HepG2 (cell line): Measurements from ENCODE around the gene TFDP1. TPM values are rescaled to one million over a fixed set of nuclear protein-coding genes. Genes with fewer than 3 reads are reported as not detected.

Experiments used
- GMEB1 ChIP-seq: sonication (generic); formaldehyde crosslinking; IDR thresholded peaks from 2 replicates; pipeline ENCODE4 v1.5.1; 2020; ENCODE audit warnings: missing genetic modification reagents, mild to moderate bottlenecking, borderline replicate concordance
- GPN1 ChIP-seq: sonication (generic); formaldehyde crosslinking; IDR thresholded peaks from 2 replicates; pipeline ENCODE4 v1.5.1; 2020; ENCODE audit warnings: missing genetic modification reagents, borderline replicate concordance
- HNRNPLL ChIP-seq: fragments of 200-400 bp; formaldehyde crosslinking; IDR thresholded peaks from 2 replicates; pipeline ENCODE4 v1.6.1; 2017; ENCODE audit warnings: mild to moderate bottlenecking, low read depth, low read length; ENCODE audit not compliant: poor library complexity, severe bottlenecking
- PAX8 ChIP-seq: sonication (generic); formaldehyde crosslinking; IDR thresholded peaks from 2 replicates; pipeline ENCODE4 v1.8.0; 2022; ENCODE audit warnings: mild to moderate bottlenecking, missing genetic modification reagents, borderline replicate concordance
- POGZ ChIP-seq: sonication (generic); formaldehyde crosslinking; IDR thresholded peaks from 2 replicates; pipeline ENCODE4 v1.4.0; 2020; ENCODE audit warnings: mild to moderate bottlenecking, missing genetic modification reagents
- SALL1 ChIP-seq: sonication (generic); formaldehyde crosslinking; IDR thresholded peaks from 2 replicates; pipeline ENCODE4 v1.8.0; 2022; ENCODE audit warnings: mild to moderate bottlenecking, missing genetic modification reagents
- SOX5 ChIP-seq: IDR thresholded peaks from 2 replicates; pipeline ENCODE4 v1.6.1; 2016; ENCODE audit warnings: borderline replicate concordance
- U2AF1 ChIP-seq: fragments of 200-400 bp; formaldehyde crosslinking; optimal IDR thresholded peaks from 2 replicates; pipeline ENCODE3; 2017; ENCODE audit warnings: mild to moderate bottlenecking, low read depth, low read length
- ZMAT5 ChIP-seq: sonication (generic); formaldehyde crosslinking; IDR thresholded peaks from 2 replicates; pipeline ENCODE4 v1.5.0; 2020; ENCODE audit warnings: mild to moderate bottlenecking, low read depth, missing genetic modification reagents, borderline replicate concordance
- ZNF547 ChIP-seq: sonication (generic); formaldehyde crosslinking; IDR thresholded peaks from 2 replicates; pipeline ENCODE4 v1.5.1; 2020; ENCODE audit warnings: mild to moderate bottlenecking, missing genetic modification reagents
- ZNF564 ChIP-seq: sonication (generic); formaldehyde crosslinking; IDR thresholded peaks from 2 replicates; pipeline ENCODE4 v1.8.1; 2023; ENCODE audit warnings: mild to moderate bottlenecking, missing genetic modification reagents
- ZSCAN25 ChIP-seq: sonication (generic); formaldehyde crosslinking; IDR thresholded peaks from 2 replicates; pipeline ENCODE4 v1.8.0; 2022; ENCODE audit warnings: mild to moderate bottlenecking, missing genetic modification reagents
- polyA plus RNA-seq, 8 experiments: library from polyadenylated mRNA; depleted of rRNA in 3 of 8; stranded (reverse) in 7 of 8; unstranded in 1 of 8; fragments of >200 nt; fragmentation: Illumina TruSeq in 4 of 8; extraction: Trizol in 4 of 8; gene quantifications; 2 replicates each; pipeline versions ENCODE4 v1.2.1 to v1.2.3, GENCODE V29; 2011 to 2016; ENCODE audit warnings: low read depth in 4 of 8, missing spikeins in 1 of 8, mixed read lengths in 1 of 8; ENCODE audit not compliant: insufficient read depth in 1 of 8
- total RNA-seq, 5 experiments: library from RNA; depleted of rRNA; stranded (reverse); fragments of >200 nt; fragmentation: Illumina TruSeq; extraction: Trizol; gene quantifications; 2 replicates each; pipeline ENCODE4 v1.2.3, GENCODE V29; 2016; ENCODE audit warnings: low read depth in 1 of 5
- TF ChIP-seq, protein P1 (sequence below), 2 experiments: sonication (generic) in 1 of 2; formaldehyde crosslinking in 1 of 2; IDR thresholded peaks; 2 replicates each; pipeline versions ENCODE4 v1.6.1 to v1.9.0; 2014 to 2022; ENCODE audit warnings: antibody characterized with exemption in 1 of 2, borderline replicate concordance in 1 of 2, inconsistent platforms in 1 of 2, low read depth in 1 of 2, missing genetic modification reagents in 1 of 2
- TF ChIP-seq, protein P2 (sequence below): sonication (generic); formaldehyde crosslinking; IDR thresholded peaks from 2 replicates; pipeline ENCODE4 v1.5.0; 2020; ENCODE audit warnings: mild to moderate bottlenecking, missing genetic modification reagents
- TF ChIP-seq, protein P3 (sequence below): sonication (generic); formaldehyde crosslinking; conservative IDR thresholded peaks from 2 replicates; pipeline ENCODE4 v1.4.0; 2020; ENCODE audit warnings: missing genetic modification reagents

The TFDP1 gene
- total and polyA plus RNA-seq, 2 of the 13 experiments (the other 11 are each of a cell fraction or from before 2014, with no cell fraction given): 38.0 to 84.2 TPM

DNA sequence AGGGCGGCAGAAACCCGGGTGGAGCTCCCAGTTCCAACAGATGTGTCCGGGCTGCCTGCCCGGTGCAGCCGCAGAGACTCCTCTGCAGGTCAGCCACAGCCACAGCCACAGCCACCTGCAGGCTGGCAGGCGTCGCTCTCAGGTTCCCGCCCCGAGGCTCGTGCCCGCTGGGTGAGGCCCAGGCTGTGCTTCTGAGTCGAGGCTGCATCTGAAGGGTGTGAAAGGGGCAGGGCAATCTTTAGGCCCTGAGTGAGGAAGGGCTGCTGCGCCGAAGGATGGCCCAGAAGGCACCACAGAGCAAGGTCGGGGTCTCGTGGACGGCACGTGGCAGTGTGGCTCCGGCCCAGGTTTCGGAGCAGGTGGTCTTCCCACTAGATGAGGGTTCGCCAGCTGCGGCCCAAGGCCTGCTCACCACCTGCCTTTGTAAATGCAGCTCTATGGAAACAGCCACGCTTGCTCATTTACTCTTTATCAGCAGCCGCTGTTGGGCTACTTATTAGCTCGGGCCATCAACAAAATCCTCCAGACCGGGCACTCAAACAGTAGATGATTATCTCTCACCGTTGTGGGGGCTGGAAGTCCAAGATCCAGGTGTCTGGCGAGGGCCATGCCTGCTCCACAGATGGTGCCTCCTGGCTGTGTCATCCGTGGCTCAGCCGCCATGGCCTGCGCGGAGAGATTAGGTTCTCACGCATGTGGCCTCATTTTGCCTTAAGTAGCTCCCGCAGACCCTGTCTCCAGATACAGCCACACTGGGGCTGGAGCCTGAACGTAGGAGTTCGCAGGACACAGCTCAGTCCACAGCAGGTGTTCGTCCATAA lies 40.3 kb upstream of the TFDP1 start (continued):
- TF ChIP-seq, protein P1, sequence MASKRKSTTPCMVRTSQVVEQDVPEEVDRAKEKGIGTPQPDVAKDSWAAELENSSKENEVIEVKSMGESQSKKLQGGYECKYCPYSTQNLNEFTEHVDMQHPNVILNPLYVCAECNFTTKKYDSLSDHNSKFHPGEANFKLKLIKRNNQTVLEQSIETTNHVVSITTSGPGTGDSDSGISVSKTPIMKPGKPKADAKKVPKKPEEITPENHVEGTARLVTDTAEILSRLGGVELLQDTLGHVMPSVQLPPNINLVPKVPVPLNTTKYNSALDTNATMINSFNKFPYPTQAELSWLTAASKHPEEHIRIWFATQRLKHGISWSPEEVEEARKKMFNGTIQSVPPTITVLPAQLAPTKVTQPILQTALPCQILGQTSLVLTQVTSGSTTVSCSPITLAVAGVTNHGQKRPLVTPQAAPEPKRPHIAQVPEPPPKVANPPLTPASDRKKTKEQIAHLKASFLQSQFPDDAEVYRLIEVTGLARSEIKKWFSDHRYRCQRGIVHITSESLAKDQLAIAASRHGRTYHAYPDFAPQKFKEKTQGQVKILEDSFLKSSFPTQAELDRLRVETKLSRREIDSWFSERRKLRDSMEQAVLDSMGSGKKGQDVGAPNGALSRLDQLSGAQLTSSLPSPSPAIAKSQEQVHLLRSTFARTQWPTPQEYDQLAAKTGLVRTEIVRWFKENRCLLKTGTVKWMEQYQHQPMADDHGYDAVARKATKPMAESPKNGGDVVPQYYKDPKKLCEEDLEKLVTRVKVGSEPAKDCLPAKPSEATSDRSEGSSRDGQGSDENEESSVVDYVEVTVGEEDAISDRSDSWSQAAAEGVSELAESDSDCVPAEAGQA (IDR thresholded peaks at IDR 0.05; ENCODE audit: low read depth): peak; percentile 46; the same call in 1 of the 2 replicates
- TF ChIP-seq, protein P1 (CRISPR knock-in tag; IDR thresholded peaks at IDR 0.05; ENCODE audit: borderline replicate concordance): no peak
- no peak for TF ChIP-seq GPN1 (CRISPR knock-in tag)
- TF ChIP-seq, protein P2, sequence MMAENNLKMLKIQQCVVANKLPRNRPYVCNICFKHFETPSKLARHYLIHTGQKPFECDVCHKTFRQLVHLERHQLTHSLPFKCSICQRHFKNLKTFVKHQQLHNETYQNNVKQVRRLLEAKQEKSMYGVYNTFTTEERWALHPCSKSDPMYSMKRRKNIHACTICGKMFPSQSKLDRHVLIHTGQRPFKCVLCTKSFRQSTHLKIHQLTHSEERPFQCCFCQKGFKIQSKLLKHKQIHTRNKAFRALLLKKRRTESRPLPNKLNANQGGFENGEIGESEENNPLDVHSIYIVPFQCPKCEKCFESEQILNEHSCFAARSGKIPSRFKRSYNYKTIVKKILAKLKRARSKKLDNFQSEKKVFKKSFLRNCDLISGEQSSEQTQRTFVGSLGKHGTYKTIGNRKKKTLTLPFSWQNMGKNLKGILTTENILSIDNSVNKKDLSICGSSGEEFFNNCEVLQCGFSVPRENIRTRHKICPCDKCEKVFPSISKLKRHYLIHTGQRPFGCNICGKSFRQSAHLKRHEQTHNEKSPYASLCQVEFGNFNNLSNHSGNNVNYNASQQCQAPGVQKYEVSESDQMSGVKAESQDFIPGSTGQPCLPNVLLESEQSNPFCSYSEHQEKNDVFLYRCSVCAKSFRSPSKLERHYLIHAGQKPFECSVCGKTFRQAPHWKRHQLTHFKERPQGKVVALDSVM: no peak
- 0 out of 2 replicates have a peak, but pooled peaks have one; percentile 50 for TF ChIP-seq SALL1
- no peak for TF ChIP-seq ZSCAN25 (CRISPR knock-in tag)
- no peak; the same call in 1 of the 2 replicates for TF ChIP-seq SOX5 (CRISPR knock-in tag)
- peak; percentile 90; the same call in 1 of the 2 replicates for TF ChIP-seq ZNF564 (CRISPR knock-in tag)
- TF ChIP-seq ZMAT5 (CRISPR knock-in tag): no peak
- TF ChIP-seq, protein P3, sequence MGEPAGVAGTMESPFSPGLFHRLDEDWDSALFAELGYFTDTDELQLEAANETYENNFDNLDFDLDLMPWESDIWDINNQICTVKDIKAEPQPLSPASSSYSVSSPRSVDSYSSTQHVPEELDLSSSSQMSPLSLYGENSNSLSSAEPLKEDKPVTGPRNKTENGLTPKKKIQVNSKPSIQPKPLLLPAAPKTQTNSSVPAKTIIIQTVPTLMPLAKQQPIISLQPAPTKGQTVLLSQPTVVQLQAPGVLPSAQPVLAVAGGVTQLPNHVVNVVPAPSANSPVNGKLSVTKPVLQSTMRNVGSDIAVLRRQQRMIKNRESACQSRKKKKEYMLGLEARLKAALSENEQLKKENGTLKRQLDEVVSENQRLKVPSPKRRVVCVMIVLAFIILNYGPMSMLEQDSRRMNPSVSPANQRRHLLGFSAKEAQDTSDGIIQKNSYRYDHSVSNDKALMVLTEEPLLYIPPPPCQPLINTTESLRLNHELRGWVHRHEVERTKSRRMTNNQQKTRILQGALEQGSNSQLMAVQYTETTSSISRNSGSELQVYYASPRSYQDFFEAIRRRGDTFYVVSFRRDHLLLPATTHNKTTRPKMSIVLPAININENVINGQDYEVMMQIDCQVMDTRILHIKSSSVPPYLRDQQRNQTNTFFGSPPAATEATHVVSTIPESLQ: no peak
- TF ChIP-seq PAX8 (CRISPR knock-in tag): no peak
- no peak for TF ChIP-seq POGZ (CRISPR knock-in tag)
- 0 out of 2 replicates have a peak, but pooled peaks have one; percentile 38 for TF ChIP-seq ZNF547 (CRISPR knock-in tag)
- peak; percentile 18 for TF ChIP-seq HNRNPLL
- peak; percentile 49; the same call in 1 of the 2 replicates for TF ChIP-seq GMEB1 (CRISPR knock-in tag)
- peak; percentile 32 for TF ChIP-seq U2AF1
